ENCODE data around the gene GPR137B.

- TF ChIP-seq POLR2A (IDR thresholded peaks at IDR 0.05; ENCODE audit: low read depth, low read length) = no peak
- TF ChIP-seq TAF1 (IDR thresholded peaks at IDR 0.05; ENCODE audit: borderline replicate concordance, low read depth, low read length) = no peak
Observed at GRCh38 chr1:236209713-236210112, 67.4 kb downstream of the GPR137B start.
